Retinal pigment epithelial cell (primary cell): ENCODE results near the gene IQSEC2.

Experiments
- DNase-seq: peaks from one replicate; pipeline ENCODE4 v3.0.0-alpha.2; 2010; ENCODE audit warnings: low read depth
- H3K4me3 ChIP-seq: 2 replicates; pipeline ENCODE4 v1.5.1; 2011; ENCODE audit warnings: mild to moderate bottlenecking, low read length, control low read depth, moderate library complexity
- TF ChIP-seq, protein P1 (sequence below): conservative IDR thresholded peaks from 2 replicates; pipeline ENCODE4 v1.5.1; 2011; ENCODE audit warnings: low read depth, low read length, control low read depth, inconsistent platforms

Gene IQSEC2

DNA sequence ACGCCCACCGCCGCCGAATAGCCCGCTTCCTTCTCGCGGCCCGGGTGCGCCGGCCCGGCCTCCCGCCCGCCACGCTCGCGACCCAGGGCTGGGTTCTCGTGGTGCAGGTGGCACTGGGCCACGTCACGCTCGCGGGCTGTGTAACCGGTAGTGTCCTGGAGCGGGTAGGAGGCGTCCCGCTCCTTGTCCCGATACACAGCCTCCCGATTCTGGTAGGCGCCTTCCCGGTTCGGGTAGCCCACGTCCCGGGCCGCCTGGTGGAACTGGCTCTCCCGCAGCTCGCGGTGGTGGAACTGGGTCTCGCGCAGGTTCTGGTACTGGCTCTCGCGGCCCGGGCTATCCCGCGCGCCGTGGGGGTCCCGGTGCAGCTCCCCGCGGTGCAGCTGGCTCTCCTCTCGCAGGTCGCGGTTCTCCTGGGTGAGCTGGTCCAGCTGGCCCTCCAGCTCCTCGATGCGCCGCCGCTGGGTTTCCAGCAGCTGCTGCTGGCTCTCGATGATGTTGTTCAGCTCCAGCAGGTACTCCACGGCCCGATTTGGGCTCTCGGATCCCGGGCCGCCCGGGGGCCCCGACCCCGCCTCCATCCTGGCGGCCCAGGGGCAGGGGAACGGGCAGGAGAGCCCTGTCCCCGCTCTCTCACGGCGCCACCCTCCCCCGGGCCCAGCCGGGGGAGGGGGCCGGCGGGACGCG lies 39.3 kb upstream of the IQSEC2 start:
- no peak for DNase-seq
- H3K4me3 ChIP-seq: peak overlapping the region; percentile 37
- TF ChIP-seq, protein P1, sequence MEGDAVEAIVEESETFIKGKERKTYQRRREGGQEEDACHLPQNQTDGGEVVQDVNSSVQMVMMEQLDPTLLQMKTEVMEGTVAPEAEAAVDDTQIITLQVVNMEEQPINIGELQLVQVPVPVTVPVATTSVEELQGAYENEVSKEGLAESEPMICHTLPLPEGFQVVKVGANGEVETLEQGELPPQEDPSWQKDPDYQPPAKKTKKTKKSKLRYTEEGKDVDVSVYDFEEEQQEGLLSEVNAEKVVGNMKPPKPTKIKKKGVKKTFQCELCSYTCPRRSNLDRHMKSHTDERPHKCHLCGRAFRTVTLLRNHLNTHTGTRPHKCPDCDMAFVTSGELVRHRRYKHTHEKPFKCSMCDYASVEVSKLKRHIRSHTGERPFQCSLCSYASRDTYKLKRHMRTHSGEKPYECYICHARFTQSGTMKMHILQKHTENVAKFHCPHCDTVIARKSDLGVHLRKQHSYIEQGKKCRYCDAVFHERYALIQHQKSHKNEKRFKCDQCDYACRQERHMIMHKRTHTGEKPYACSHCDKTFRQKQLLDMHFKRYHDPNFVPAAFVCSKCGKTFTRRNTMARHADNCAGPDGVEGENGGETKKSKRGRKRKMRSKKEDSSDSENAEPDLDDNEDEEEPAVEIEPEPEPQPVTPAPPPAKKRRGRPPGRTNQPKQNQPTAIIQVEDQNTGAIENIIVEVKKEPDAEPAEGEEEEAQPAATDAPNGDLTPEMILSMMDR: no peak

DNA sequence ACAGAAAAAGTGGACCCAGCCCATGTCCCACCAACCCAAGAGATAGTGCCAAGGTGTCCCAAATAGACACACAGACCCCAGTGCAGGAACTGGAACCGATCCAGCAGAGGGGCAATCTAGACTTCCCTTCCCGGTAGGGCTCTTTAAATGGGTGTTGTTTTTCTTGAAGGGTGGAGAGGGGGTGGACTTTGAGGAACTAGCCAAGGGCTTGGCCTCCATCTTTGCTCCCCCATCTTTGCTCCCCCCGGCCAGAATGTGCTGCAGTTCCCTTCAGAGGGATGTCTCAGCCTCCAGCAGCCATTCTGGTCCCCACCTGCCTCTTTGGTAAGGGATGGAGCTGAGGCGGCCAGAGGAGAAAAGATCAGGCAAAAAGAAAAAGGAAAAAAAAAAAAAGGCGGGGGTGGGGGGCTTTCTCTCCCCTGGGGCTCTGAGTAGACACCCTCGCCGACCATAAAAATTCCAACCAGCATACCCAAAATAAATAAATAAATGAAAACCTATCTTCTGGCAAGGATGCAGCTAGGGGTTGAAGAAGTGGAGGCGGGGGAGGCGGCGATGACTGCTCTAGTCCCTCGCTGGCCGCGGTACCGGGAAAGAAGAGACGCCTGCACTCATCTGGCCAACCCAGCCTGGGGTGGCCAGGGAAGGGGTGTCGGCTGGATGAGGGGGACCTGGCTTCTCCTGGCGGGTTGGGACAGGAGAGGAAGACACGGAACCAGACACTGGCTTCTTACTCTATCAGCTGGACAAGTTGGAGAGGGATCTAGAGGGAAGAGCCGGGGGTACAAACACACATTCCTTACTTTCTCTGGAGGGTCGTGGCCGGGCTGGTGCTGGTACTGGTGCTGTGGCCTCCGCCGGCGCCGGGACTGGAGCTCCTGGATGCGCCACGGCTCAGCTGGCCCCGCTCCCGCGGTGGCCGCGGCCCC lies 38.5 kb upstream of the IQSEC2 start:
- no peak for DNase-seq
- TF ChIP-seq, protein P1: no peak
- H3K4me3 ChIP-seq: no peak overlapping the region

DNA sequence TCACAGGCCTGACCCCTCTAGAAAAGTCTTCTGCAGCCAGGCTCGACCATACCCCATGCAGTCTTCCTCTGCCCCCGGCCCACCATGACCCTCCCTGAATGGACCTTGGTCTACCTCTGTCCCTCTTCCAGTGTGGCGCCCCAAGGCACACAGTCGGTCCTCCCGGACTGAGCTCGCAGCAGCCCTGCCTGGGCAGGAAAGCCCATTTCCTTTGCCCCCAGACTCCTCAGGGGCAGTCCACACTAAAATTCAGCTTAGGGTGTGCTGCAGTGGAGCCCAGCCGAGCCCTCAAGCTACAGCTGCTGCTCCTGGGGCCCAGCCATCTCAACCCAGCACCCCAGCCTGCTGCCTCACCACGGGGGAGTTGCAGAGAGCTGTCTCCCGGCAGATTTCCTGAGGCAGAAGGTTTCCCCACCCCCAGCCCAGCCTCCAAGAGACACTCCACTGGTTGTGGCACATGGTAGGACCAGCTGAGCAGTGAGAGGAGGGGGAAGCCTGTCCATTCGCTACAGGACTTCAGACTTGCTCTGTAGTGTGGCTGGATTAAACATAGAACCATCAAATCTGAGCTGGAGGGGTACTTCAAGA lies 37.5 kb upstream of the IQSEC2 start:
- H3K4me3 ChIP-seq: no peak overlapping the region
- TF ChIP-seq, protein P1: no peak
- DNase-seq: no peak

GRCh38 chrX:53317365-53318069 lies 36.1 kb upstream of the IQSEC2 start:
- TF ChIP-seq, protein P1: peak; percentile 91
- no peak for DNase-seq
- H3K4me3 ChIP-seq: no peak overlapping the region

DNA sequence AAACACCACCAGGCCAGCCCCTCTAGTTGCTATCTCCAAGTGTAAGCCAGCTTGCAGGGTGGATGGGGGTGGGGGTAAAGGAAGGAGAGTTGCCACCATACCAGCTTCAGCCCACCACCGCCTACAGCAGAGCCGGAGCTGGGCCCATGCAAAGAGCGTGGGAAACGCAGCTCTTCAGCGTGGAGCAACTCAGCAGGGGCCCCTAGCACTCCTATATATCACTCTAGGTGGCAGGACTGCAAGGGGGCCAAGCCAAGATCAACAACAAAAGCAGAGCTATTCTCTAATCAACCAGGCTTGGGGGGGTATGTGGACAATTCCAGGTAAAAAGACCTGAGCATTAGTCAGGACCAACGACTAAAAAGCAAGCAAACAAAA lies 35.5 kb upstream of the IQSEC2 start:
- H3K4me3 ChIP-seq: no peak overlapping the region
- TF ChIP-seq, protein P1: no peak
- no peak for DNase-seq

- DNase-seq: no peak
Measured at GRCh38 chrX:53316111-53316859, 34.9 kb upstream of the IQSEC2 start.

More at GRCh38 chrX:53316111-53316859, 34.9 kb upstream of the IQSEC2 start:
- no peak overlapping the region for H3K4me3 ChIP-seq
- TF ChIP-seq, protein P1: no peak
